Esophagus muscularis mucosa (tissue), 4 donors: ENCODE measurements around the gene PLA2G4C. TPM values are rescaled to one million over a fixed set of nuclear protein-coding genes. Genes with fewer than 3 reads are reported as not detected.

Experiments used
- DNase-seq: peaks from one replicate; pipeline ENCODE4 v3.0.0-alpha.2; 2017; ENCODE audit errors: extremely low spot score
- H3K27ac ChIP-seq, 4 donors: fragments of 200-600 bp; sonication (generic); replicated peaks in 1 of 4; 1 replicate in 3 of 4; 2 replicates in 1 of 4; pipeline ENCODE4 v1.5.1; 2016 to 2019; ENCODE audit warnings: mild to moderate bottlenecking in 1 of 4
- H3K27me3 ChIP-seq, 4 donors: fragments of 200-600 bp; sonication (generic); one replicate each; pipeline versions ENCODE4 v1.5.1 to v1.6.0; 2016 to 2019
- H3K36me3 ChIP-seq, 4 donors: fragments of 200-600 bp; sonication (generic); one replicate each; pipeline ENCODE4 v1.5.1; 2016 to 2019
- H3K4me1 ChIP-seq, 4 donors: fragments of 200-600 bp; sonication (generic); one replicate each; pipeline ENCODE4 v1.5.1; 2016 to 2019
- H3K4me3 ChIP-seq, 4 donors: fragments of 200-600 bp; sonication (generic); 1 replicate in 2 of 4; 2 replicates in 2 of 4; pipeline ENCODE4 v1.5.1; 2016 to 2019; ENCODE audit warnings: mild to moderate bottlenecking in 4 of 4, moderate library complexity in 1 of 4
- H3K9me3 ChIP-seq, 4 donors: fragments of 200-600 bp; sonication (generic); 1 replicate in 3 of 4; 2 replicates in 1 of 4; pipeline ENCODE4 v1.5.1; 2016 to 2019
- CTCF ChIP-seq, 3 experiments: fragments of 200-600 bp in 2 of 3; fragments of 450-650 bp in 1 of 3; sonication (generic) in 2 of 3; IDR thresholded peaks; one replicate each; pipeline ENCODE4 v1.5.1; 2017 to 2019; ENCODE audit warnings: antibody characterized with exemption in 3 of 3, mild to moderate bottlenecking in 2 of 3, moderate library complexity in 1 of 3
- EP300 ChIP-seq: sonication (generic); formaldehyde crosslinking; IDR thresholded peaks from one replicate; pipeline ENCODE4 v1.6.1; 2017; ENCODE audit warnings: antibody characterized with exemption
- POLR2A ChIP-seq: fragments of 450-650 bp; IDR thresholded peaks from one replicate; pipeline ENCODE4 v1.6.1; 2017; ENCODE audit warnings: antibody characterized with exemption, moderate library complexity, mild to moderate bottlenecking, low read depth
- POLR2AphosphoS5 ChIP-seq, 2 donors: sonication (generic); formaldehyde crosslinking; IDR thresholded peaks; one replicate each; pipeline ENCODE4 v1.6.1; 2017; ENCODE audit warnings: antibody characterized with exemption in 2 of 2
- WGBS: methylation state at CpG from one replicate; pipeline ENCODE4 v1.1.5; 2018; 5-methylcytosine and 5-hydroxymethylcytosine counted together
- intact Hi-C: fragments of 100-400 bp; cut with DNase I; formaldehyde crosslinking; loops from one replicate; pipeline ENCODE4 v1.15.1; 2023
- total RNA-seq, 4 donors: library from RNA; depleted of rRNA; stranded (reverse); fragments of >200 nt; gene quantifications; one replicate each; pipeline versions ENCODE4 v1.1.0 to v1.2.1, GENCODE V29; 2016

Gene PLA2G4C
- total RNA-seq, 4 donors from 2014 or later = 5.3 to 15.1 (median 9.3) TPM

- no peaks in the 10 kb centered on the region for H3K9me3 ChIP-seq
- intact Hi-C loops = no loop called here
- no peak overlapping the region for H3K4me3 ChIP-seq
- H3K36me3 ChIP-seq = peaks cover 0 to 26% (median 4%) of the 10 kb centered on the region in 4 donors
- H3K27ac ChIP-seq = no peak overlapping the region
- peaks cover 0 to 25% (median 20%) of the 10 kb centered on the region in 4 donors for H3K4me1 ChIP-seq
- TF ChIP-seq EP300 = no peak
- no peak for TF ChIP-seq POLR2A
- no peak for TF ChIP-seq POLR2AphosphoS5 (IDR thresholded peaks at IDR 0.05)
- no peak for TF ChIP-seq CTCF (IDR thresholded peaks at IDR 0.05)
- no peak for DNase-seq
- 94% methylated on average over 2 of the region's 2 CpGs for WGBS
- H3K27me3 ChIP-seq = no peaks in the 10 kb centered on the region
Measured at GRCh38 chr19:48120505-48120904, 9.9 kb upstream of the PLA2G4C start.

- peaks cover 0 to 28% (median 4%) of the 10 kb centered on the region in 4 donors for H3K36me3 ChIP-seq
- peaks cover 0 to 16% (median 11%) of the 10 kb centered on the region in 4 donors for H3K4me1 ChIP-seq
- no peak overlapping the region for H3K27ac ChIP-seq
- no peaks in the 10 kb centered on the region for H3K9me3 ChIP-seq
- DNase-seq = no peak
- H3K27me3 ChIP-seq = no peaks in the 10 kb centered on the region
- no peak for TF ChIP-seq CTCF (IDR thresholded peaks at IDR 0.05)
- TF ChIP-seq EP300 = no peak
- no peak for TF ChIP-seq POLR2AphosphoS5 (IDR thresholded peaks at IDR 0.05)
- no peak for TF ChIP-seq POLR2A
- no peak overlapping the region for H3K4me3 ChIP-seq
- intact Hi-C loops = no loop called here
- WGBS = 87% methylated on average over 11 of the region's 11 CpGs
Measured at GRCh38 chr19:48118131-48118517, 7.5 kb upstream of the PLA2G4C start.

GRCh38 chr19:48117515-48118130 lies 7.0 kb upstream of the PLA2G4C start:
- WGBS = 81% methylated on average over 12 of the region's 12 CpGs
- intact Hi-C loops = no loop called here
- no peaks in the 10 kb centered on the region for H3K27me3 ChIP-seq
- DNase-seq = no peak
- no peak overlapping the region for H3K4me3 ChIP-seq
- TF ChIP-seq CTCF (IDR thresholded peaks at IDR 0.05) (no peak), POLR2AphosphoS5 (IDR thresholded peaks at IDR 0.05) (no peak), POLR2A (no peak), EP300 (no peak)
- peaks cover 0 to 13% (median 10%) of the 10 kb centered on the region in 4 donors for H3K4me1 ChIP-seq
- H3K9me3 ChIP-seq = no peaks in the 10 kb centered on the region
- H3K36me3 ChIP-seq = peaks cover 0 to 23% (median 1%) of the 10 kb centered on the region in 4 donors
- H3K27ac ChIP-seq = no peak overlapping the region

- WGBS = 90% methylated on average over 16 of the region's 16 CpGs
- no peak for TF ChIP-seq POLR2AphosphoS5 (IDR thresholded peaks at IDR 0.05)
- no peak for TF ChIP-seq CTCF (IDR thresholded peaks at IDR 0.05)
- no peak for TF ChIP-seq EP300
- no peak for TF ChIP-seq POLR2A
- intact Hi-C loops = no loop called here
- DNase-seq = no peak
- Histone ChIP-seq H3K9me3 (no peaks in the 10 kb centered on the region), H3K36me3 (peaks cover 0 to 22% (median 0%) of the 10 kb centered on the region in 4 donors), H3K27me3 (no peaks in the 10 kb centered on the region), H3K4me3 (no peak overlapping the region), H3K4me1 (peaks cover 14 to 21% (median 19%) of the 10 kb centered on the region in 4 donors), H3K27ac (no peak overlapping the region)
Measured at GRCh38 chr19:48113190-48113917, 2.7 kb upstream of the PLA2G4C start.
